ENCODE results near the gene NUDT16L1. TPM values are rescaled to one million over a fixed set of nuclear protein-coding genes. Genes with fewer than 3 reads are reported as not detected.

The NUDT16L1 gene
- total RNA-seq, 2 donors from 2014 or later = 43.0 to 43.8 TPM

- DNase-seq (peak; percentile 81 to 82), ATAC-seq (peak; percentile 58)
- intact Hi-C loops (cut with DNase I, micrococcal nuclease) = no loop called here
Observed at GRCh38 chr16:4679850-4680636, 13.3 kb upstream of the NUDT16L1 start.

GRCh38 chr16:4680673-4681470 lies 12.5 kb upstream of the NUDT16L1 start:
- ATAC-seq (peak; percentile 10), DNase-seq (no peak)
- intact Hi-C loops (cut with DNase I, micrococcal nuclease) = no loop called here

- DNase-seq (no peak), ATAC-seq (no peak)
- intact Hi-C loops (cut with DNase I, micrococcal nuclease) = no loop called here
Observed at GRCh38 chr16:4681471-4682083, 11.8 kb upstream of the NUDT16L1 start.

- ATAC-seq (no peak), DNase-seq (no peak)
- intact Hi-C loops (cut with DNase I, micrococcal nuclease) = no loop called here
Observed at GRCh38 chr16:4682084-4682591, 11.2 kb upstream of the NUDT16L1 start.

GRCh38 chr16:4682616-4683254 lies 10.6 kb upstream of the NUDT16L1 start:
- ATAC-seq = no peak
- intact Hi-C loops (cut with DNase I, micrococcal nuclease) = no loop called here
- DNase-seq = peak in 1 of 2 donors; percentile 40

- intact Hi-C loops (cut with DNase I, micrococcal nuclease) = no loop called here
- DNase-seq (no peak), ATAC-seq (no peak)
Observed at GRCh38 chr16:4683255-4684057, 9.9 kb upstream of the NUDT16L1 start.

- no peak for ATAC-seq
- DNase-seq = no peak
- intact Hi-C loops (cut with DNase I, micrococcal nuclease) = no loop called here
Observed at GRCh38 chr16:4684058-4684715, 9.2 kb upstream of the NUDT16L1 start.

GRCh38 chr16:4684763-4685162 lies 8.6 kb upstream of the NUDT16L1 start:
- intact Hi-C loops (cut with DNase I, micrococcal nuclease) = no loop called here
- no peak for DNase-seq
- no peak for ATAC-seq

- intact Hi-C loops (cut with DNase I, micrococcal nuclease) = no loop called here
- DNase-seq (no peak), ATAC-seq (no peak)
Observed at GRCh38 chr16:4685292-4685691, 8.1 kb upstream of the NUDT16L1 start.

- no peak for ATAC-seq
- intact Hi-C loops (cut with DNase I, micrococcal nuclease) = no loop called here
- DNase-seq = no peak
Observed at GRCh38 chr16:4685776-4686496, 7.4 kb upstream of the NUDT16L1 start.

- intact Hi-C loops (cut with DNase I, micrococcal nuclease) = no loop called here
- ATAC-seq (no peak), DNase-seq (no peak)
Observed at GRCh38 chr16:4686497-4687210, 6.7 kb upstream of the NUDT16L1 start.

- DNase-seq (no peak), ATAC-seq (no peak)
- intact Hi-C loops (cut with DNase I, micrococcal nuclease) = no loop called here
Observed at GRCh38 chr16:4687416-4687815, 5.9 kb upstream of the NUDT16L1 start.

- no peak for DNase-seq
- no peak for ATAC-seq
- intact Hi-C loops (cut with DNase I, micrococcal nuclease) = no loop called here
Observed at GRCh38 chr16:4687946-4688673, 5.3 kb upstream of the NUDT16L1 start.

GRCh38 chr16:4688674-4689045 lies 4.7 kb upstream of the NUDT16L1 start:
- DNase-seq (no peak), ATAC-seq (no peak)
- intact Hi-C loops (cut with DNase I, micrococcal nuclease) = no loop called here

GRCh38 chr16:4689091-4689671 lies 4.2 kb upstream of the NUDT16L1 start:
- intact Hi-C loops (cut with DNase I, micrococcal nuclease) = no loop called here
- no peak for ATAC-seq
- no peak for DNase-seq
